GM21723 (cell line): ENCODE results near the gene ZRANB2.

Source experiments
- ATAC-seq: cut with Tn5 transposase; IDR thresholded peaks from one replicate; pipeline ENCODE4 v1.9.1; 2021; ENCODE audit warnings: mild to moderate bottlenecking, moderate library complexity; ENCODE audit not compliant: unreplicated experiment

ZRANB2 gene, protein sequence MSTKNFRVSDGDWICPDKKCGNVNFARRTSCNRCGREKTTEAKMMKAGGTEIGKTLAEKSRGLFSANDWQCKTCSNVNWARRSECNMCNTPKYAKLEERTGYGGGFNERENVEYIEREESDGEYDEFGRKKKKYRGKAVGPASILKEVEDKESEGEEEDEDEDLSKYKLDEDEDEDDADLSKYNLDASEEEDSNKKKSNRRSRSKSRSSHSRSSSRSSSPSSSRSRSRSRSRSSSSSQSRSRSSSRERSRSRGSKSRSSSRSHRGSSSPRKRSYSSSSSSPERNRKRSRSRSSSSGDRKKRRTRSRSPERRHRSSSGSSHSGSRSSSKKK

DNA sequence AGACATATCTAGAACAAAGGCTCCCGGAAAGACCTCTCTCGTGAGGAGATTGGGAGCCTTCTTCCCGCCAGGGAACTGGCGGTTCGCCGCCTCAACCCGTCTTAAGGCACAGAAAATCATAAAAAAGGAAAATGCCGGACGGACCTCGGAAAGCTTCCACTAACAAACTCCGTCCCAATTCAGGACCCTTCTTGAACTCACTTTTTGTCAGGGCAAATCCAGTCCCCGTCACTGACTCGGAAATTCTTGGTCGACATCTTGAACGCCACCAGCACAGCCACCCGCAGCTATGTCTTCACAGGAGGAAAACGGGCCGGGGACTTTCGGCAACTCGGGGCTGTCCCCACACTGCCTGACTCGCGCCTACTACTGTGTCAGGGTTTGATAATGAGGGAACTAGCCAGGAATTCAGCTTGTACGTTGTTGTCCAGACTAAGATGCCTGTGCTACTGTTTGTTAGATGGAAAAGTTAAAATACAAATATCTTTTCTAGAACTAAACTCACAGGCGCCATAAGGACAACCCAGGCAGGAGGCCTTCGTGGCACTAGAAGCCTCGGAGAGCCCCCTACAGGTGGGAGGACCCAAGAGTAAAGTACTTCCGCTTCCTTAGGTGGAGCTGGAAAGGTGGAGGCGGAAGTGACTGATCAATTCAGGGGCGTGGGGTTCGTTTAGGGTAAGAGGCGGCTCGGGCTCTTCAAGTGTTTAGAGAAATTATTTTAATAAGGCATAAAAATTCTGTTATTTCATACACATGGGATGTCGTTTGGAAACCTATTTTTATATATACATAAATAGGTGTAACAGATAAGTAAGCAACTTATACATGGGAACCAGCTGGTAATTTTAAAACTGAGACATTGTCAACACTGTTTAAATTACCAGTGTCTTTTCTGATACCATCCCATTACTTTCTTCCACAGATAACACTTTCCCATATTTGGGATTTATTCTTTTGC, at the start of gene ZRANB2:
ZRANB2 (minus strand) TSS at position 297 of the 958 bp plus-strand sequence; CDS start at position 257, 40 bp downstream.
- ATAC-seq, result peak; percentile 100

DNA sequence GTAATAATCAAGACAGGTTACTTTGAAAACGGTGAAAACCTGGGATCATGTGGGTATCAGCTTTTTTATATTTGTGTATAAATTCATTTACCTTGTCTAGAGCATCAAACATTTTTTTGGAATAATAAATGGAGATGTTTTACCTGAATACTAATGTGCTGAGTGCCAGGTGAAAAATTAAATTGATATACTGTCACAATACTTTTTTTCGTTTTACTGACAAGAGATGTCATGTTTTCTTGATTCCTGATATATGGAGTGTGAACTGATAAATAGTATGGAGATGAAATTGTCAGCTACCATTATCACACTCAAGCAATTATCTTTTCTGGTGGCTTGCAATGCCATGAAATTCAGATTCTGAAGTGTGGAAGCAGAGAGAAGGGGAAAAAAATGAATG, 47.2 kb upstream of the ZRANB2 start:
- ATAC-seq, result no peak

DNA sequence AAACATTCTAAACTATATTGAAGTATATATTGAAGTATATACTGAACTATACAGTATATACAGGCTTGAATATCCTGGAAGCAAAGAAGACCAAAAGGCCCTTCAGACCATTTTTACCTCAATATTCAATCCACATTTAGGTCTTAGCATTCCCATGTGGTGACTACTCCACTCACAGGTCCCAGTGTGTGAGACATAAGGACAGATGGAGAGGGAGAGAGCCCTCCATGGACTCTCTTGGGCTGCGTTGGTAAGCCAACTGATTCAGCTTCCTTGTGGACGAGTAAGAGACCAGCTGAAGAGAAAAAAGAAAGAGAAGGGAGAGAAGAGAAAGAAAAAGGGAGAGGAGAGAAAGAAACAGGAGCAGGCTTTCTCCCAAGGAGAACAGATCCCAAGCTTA, 37.3 kb upstream of the ZRANB2 start:
- no peak for ATAC-seq

DNA sequence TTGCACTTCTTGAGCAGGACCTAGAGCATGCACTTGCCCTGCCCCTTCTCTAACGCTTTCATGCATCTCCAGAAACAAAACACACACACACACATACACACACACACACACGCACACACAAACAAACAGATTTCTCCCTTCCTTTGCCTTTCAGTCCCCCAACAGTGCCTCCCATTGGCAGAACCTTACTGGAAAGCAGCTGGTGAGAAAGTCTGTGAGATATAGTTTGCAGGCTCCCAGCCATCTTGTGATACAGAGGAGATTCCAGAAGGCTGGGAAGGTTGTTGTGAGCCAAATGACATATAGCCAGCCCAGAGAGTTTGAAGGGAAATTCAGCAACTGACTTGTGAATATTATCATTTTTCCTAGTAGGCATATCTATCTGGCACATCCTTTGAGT, 35.9 kb upstream of the ZRANB2 start:
- no peak for ATAC-seq

DNA sequence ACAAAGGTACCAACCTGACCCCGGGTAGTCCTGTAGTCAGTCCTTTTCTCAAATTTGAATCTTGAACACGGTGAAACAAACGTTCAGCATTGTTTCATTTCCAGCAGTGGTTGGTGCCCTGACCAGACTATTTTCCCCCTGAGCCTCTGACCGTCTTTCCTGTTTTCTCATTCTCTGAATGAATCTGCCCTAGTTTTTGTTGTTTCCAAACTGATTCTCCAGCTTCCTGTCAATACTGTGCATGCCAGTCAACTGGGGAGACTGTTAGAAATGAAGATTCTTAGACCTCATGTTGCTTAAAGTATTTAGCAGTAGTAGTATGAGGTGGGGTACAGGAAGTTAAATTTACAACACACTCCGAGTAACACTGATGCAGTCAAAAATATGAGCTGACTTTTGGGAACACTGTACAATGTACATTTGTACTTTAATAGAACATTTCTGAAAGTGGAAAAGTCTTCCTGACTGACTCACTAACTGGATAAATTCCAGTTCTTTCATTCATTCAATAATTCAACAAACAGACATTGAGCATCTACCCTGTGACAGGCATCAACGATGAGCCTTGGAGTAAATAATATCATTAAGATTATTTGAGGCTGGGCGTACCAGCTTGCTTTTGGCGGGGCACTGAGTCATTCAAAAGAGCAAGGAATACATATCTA, 26.0 kb upstream of the ZRANB2 start:
- no peak for ATAC-seq

DNA sequence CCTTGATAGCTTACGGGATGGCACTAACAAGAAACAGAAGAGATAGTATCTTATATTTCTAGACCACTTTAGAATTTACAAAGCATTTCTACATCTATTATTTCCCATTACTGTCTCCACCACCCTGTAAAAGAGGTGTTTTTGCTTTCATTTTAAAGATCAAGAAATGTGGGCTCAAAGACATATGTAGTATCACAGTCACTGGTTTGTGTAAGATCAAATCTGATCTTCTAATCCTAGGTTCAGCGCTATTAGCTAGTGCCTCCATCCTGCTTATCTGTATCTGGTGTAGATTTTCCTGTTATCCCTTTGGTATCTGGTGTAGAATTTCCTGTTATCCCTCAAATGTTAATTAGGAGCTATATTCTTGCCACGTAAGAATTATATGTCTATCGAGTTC, 23.6 kb upstream of the ZRANB2 start:
- no peak for ATAC-seq

DNA sequence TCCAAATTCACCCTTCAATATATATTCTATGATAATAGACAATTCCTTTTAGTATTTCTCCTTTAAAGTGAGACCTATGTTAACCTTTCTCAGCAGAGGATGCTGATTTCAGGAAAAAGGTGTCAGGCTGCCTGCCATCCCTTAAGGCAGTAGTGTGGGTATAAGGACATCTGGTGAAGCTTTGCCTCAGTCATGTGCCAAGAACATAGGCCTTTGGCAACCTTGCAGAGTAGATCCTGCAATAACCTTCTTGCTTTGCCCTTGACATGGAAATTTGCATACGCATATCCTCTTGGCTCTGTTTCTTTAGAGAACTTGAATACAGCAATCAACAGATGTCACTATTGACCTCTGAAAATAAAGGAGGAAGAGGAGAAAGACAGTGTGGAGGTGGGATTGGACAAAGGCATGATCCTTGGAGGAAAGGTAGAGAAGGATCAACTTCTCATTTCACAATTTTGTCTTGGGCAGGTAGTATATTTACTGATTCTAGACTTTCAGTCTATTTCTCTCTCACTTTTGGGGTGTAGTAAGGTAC, 21.1 kb upstream of the ZRANB2 start:
- no peak for ATAC-seq

DNA sequence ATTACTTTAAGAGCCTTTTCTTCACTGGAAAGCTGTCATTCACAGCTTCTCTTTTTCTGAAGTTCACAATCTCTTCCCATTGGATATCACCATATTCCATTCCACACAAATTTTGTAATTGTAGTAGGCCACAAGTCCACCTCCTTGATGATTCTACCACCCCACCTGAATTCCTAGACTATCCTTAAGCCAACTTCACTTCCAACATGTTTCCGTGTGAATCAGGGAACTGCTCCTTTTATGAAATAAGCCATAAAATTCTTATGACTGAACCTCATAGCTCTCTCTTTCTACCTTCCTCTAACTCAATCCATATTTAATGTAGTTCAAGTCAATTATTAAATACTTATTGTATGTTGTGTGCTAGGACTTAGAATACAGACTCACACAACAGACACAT, 16.6 kb upstream of the ZRANB2 start:
- no peak for ATAC-seq

DNA sequence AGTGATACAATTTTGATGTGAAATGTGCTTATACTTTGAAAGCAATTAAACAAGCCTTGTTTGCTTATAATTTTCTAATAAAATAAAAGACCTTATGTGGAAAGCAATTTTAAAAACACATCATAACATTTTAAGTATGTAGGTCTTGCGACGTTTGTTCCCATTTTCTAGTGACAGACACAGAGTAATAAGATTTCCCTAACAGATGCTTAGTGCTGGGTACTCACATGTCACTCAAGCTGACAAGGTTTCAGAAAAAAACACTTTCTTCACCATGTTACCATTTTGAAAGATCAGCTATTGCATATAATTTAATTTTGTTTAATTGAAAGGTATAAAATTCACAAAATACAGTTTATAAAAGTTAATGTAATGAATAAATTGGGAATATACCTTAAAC, 14.1 kb upstream of the ZRANB2 start:
- no peak for ATAC-seq

DNA sequence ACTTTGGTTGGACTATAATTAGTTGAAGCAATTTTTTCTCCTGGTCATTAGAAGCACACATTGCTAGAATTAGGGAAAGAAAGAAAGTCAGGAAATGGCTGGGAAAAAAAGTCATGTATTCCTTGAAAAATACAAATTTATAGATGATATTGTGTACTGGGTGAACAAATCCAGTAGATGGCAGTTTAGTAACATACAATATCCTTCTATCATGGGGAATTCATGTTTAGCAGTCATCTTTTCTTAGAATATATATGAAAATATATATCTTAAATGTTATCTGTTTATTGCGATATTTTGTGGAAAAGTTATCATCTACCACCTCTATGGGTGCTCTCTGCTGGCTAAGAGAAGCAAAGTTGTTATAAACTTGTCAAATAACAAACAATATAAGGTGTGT, 13.1 kb upstream of the ZRANB2 start:
- ATAC-seq, result no peak

DNA sequence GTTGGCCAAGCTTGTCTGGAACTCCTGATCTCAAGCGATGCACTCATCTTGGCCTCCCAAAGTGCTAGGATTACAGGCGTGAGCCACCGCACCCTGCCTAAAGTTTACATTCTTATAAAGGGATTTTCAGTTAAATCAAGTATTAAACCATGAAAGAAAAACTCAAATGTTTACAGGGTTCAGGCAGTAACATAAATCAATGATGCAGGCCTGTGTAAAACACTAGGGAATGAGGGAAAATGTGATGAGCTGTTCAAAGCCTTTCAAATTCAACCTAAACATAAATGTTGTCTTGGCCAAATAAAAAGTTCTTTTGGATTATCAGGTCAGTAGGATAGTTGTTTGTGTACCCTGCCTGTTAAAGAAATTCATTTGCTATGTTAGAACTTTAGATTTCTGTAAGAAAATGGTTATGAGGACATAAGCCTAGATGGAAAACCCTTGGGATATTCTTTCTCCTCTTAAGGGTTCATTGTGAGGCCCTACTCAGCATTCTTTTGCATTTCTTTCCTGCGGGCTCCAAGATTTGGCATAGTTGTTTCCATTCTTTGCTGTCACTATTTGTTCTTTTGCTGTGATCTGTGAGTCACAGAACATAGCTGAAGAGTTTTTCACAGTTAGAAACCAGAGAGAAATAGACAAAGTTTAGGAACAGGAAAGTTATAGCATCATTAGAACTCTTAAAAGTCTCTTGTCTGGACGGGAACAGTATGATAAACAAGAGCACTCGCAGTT, 8.9 kb upstream of the ZRANB2 start:
- ATAC-seq, result no peak

DNA sequence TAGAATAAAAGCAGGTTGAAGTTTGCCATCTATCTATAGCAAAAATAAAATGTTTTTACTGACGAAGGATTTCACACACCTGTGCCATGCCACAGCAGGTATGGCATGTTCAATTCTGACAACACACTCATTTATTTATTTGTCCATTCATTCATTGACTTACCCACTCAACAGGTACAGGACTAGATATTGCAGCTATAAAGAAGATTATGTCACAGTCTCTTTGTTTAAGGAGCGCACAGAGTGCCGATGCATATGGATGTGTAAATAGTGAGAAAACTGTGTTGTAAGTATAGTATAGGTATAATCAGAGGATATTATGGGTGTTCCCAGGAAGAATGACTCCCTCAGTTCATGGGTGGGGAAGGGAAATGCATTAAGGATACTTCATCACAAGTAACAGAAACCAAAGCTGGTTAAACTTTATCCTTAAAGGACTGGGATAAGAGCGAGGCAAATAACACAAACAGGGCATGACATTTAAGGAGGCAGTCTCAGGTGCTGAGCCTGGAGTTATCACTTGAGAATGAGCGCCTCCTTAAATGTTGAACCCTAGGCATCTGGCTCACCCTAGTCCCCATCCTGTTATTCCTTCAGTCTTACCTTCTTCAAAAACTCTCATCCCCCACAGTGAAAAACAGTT, 7.9 kb upstream of the ZRANB2 start:
- ATAC-seq, result no peak

DNA sequence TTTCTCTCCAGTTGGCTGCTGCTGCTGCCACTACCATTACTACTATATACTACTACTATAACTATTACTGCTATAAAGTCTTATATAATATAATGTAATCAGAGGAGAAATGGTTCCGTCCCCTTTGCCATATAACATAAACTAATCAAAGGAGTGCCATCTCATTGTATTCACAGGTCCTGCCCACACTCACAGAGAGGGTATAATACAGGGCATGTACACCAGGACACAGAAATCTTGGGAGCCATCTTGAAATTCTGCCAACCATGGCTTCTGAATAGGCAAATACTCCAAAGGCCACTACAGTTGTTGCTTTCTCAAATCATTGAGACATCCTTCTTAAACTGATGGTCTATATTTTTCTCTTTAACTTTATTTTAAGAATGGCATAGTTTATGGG, 6.9 kb upstream of the ZRANB2 start:
- ATAC-seq, result no peak

DNA sequence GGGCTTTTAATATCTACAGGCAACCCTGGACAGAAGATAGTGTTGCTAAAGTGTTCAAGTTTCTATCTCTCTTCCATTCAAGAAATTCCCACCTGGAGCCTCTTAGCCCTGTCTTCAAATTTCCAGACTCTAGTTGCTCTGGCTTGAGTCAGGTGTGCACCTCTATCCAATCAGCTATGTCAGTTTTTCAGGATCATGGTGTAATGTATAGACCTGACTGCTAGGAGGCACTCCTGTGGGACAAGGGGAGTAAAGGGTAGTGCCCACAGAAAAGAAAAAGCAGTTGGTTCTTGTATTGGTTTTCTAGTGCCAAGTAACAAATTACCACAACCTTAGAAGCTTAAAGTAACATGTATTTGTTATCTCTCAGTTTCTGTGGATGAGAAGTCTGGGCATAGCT, 6.2 kb upstream of the ZRANB2 start:
- no peak for ATAC-seq

DNA sequence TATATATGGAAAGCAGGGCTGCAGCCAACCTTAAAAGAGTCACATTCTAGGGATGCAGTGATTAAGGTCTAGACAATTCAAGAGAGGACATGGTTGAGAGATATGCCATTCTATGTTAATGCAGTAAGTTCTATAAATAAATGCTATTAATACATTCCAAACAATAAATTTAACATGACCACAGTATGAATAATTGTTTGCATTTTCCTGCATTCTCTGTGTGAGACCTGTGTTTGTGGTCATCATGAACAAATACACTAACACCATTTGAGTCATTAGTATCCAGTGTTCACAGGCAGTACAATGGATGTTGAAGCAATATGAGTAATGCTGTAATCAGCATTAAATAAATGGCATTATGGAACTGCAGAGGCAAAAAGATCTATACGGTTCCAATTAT, 5.5 kb upstream of the ZRANB2 start:
- ATAC-seq, result no peak

DNA sequence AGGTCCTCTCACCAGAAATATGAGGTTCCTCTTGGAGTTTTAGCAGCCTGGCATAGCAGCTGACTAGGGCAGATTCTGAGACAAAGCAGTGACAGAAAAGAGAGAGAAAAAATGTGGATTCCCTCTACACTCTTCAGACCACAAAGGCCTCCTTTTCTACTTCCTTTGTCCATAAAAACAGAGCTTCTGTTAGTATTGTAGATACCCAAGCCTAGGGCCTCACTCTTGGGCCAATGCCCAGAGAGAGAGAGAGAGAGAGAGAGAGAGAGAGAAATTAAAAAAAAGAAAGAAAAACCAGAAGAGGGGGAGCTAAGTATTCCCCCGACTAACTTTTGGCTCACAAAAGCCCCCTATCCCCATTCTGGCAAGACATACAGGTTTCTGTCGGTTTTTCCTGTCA, 2.4 kb upstream of the ZRANB2 start:
- ATAC-seq, result no peak

DNA sequence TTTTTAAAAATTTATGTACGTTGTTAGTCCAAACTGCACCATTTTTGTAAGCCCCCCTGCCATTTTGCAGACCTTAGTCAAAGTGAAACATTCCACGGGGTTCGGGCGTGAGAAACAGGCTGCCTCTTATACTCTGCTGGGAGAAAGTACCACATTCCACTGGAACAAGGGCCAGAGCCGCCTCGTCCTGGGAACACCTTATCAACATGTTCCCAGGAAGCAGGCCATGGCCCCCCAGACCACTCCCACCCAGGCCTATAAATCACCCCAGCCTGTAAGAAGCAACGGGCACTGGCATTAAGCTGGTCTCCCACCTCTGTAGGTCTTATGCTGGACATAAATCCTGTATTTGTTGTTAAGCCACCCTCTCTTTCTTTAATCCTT, 854 bp upstream of the ZRANB2 start:
- no peak for ATAC-seq

DNA sequence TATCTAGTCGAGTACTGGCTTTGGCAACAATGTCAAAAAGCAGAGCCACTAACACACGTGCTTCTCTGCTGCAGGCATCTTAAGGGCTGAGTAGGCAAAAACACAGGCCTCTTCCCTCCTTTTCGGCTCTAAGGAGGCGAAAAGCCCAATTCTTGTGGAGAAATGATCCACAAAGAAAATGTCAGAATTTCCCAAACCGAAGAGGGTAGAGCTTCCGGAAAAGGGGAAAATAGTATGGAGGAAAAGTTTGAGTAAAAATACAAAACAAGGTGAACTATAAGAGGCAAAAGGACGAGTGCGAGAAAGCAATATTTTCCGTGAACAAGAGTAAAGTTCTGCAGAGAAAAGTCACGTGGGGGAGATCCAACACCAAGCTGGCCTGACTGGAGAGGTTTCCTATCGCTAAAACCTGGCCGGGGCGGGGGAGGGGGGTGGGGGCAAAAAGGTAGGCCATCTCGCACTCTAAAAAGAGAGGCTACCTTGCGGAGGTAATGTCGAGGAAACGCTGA, 551 bp downstream of the ZRANB2 start:
- ATAC-seq, result peak; percentile 21

DNA sequence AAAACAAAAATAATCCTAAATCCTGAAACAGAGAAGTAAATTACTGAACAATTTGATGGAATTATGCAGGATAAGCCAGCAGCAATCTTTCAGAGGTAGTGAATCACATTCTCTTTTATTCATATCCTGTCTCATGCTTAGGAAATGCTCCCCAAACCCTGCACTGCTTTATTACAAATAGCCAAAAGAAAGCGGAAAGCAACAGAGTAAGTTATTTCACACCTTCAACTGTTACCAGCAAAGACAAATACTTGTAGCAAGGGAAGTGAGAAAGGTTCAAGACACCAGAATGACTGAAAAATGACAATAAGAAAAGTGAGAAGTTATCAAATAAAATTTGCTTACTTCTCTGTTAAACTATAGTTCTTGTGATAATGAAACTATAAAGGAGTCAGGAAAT, 6.2 kb downstream of the ZRANB2 start:
- no peak for ATAC-seq

DNA sequence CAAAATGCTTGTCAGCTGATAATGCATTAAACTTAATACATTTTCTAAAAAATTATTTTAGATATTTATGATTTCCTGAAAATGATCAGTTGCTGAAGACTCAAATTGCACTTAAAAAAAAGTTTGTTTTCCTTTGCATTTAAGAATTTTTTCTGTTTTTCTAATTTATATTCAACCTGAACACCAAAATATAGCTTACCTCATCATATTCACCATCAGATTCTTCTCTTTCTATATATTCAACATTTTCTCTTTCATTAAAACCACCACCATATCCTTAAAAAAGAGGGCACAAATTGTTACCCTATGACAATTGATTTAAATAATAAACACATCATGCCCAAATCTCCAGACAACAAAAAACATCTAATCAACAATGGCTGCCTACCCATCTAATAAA, 8.6 kb downstream of the ZRANB2 start:
- no peak for ATAC-seq
